ENCODE measurements around the gene ANO6.
A peak's percentile ranks its signal among the peaks of the same experiment; 100 is the strongest.

The ANO6 gene

DNA sequence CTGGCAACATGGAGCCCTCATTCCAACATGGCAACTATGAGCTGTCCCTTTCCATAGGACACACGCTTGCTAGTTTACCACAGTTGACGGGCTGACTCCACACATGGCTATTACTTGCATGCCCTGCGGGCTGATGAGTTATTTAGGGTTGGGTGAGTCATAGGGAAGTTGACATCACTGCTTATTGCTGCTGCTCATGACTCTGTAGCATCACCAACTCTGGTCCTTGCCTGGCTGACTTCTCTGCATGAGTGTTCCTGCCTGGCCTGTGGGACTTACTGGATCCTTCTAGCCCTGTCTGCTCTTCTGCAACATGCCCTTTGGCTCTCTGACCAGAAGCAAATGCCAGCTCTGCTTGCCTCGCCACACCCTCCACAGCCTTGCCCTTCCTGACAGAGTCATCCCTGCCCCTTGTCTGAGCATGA lies 199.5 kb downstream of the ANO6 start:
- DNase-seq = peak; percentile 63

GRCh38 chr12:45416126-45416525 lies 200.2 kb downstream of the ANO6 start:
- DNase-seq = no peak

- DNase-seq = no peak
These were observed 202.6 kb downstream of the ANO6 start for GRCh38 chr12:45418520-45418919.

GRCh38 chr12:45419317-45419814 lies 203.5 kb downstream of the ANO6 start:
- DNase-seq = no peak

DNA sequence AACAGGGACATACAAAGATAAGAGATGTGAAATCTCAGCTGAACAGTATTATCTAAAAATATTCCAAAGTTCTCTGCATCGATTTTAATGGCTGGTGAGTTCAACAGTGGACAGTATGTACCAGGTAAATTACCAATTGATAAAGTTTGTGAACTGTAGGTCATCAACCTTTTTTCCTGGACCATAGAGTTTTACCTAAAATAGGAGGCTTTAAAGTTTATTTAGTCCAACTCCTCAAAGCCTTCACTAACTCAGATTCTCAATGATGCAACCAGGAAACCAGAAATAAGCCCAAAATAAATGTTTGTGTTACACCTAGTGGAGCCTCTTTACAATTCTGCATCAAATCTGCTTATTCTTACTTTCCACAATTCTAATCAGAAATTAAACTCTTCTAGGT lies 205.8 kb downstream of the ANO6 start:
- no peak for DNase-seq

DNA sequence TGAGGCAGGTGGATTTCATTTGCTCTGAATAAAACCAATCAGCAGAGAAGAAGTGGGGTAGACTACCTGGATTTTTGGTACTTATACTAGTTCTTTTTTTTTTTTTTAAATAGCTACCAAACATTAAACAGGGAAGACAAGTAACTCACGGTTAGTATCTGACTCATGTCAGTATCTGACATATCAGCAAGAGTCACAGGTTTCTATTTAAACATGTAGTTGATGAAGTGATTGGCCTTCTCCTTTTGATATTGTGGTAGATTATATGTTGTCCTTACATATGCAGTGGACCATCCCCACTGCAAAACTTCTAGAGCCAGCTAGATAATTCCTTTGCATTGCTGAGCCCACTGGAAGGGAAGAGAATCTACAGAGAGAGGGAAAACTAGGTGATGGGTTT lies 208.0 kb downstream of the ANO6 start:
- no peak for DNase-seq

- no peak for DNase-seq
These were observed 209.5 kb downstream of the ANO6 start for GRCh38 chr12:45425426-45425825.

GRCh38 chr12:45426294-45426693 lies 210.4 kb downstream of the ANO6 start:
- DNase-seq = no peak

DNA sequence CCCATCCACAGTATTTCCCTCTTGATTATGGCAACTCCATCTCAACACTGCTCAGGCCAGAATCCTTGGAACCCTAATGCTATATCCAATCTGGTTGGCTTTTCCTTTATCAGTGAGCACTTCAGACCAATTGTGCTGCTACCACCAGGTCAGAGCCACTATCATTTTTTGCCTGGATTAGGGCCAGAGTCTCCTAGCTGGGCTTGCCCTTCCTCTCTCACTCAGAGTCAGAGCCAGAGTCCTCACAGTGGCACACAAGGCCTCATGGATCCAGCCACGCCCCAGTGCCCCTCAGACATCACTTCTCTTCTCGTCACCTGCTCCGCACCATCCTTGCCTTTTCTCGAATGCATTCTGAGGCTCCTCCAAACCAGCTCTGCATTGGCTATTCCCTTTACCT lies 211.1 kb downstream of the ANO6 start:
- no peak for DNase-seq

- DNase-seq = no peak
These were observed 213.9 kb downstream of the ANO6 start for GRCh38 chr12:45429831-45430230.

DNA sequence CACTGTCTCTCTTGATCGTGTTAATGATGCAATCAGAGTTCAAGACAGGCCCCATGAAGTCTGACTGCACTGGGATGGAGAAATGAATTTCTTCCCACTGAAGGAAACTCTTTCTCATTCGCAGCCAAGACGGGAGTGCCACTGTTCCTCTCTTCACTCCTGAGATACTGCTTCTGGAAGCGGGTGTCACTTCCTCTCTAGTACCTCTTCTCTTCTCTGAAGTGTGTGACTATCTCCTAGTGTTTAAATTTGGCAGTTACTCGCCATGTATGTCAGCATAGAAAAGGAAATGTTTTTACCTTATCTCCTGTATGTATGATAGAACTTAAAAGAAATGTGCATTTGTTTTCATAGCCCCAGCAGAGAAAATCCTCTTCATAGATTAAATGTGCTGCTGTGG lies 215.2 kb downstream of the ANO6 start:
- no peak for DNase-seq

DNA sequence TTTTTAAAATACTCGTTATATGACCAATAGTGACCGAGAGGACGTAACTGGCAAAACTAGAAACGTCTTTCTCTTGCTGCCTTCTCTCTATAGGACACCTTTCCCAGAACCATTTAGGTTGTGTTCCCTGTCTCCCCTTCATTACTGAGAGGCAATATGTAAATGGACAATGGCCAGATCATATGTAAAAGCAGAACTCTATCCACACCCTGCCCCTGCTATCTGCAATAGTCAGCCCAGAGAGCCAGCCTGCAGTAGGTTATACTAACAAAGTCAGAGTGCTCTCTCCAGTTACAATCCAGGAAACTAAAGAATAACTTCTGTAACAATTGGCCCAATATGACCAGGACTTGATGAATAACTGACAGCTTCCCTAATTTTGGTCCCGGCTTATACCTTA lies 216.8 kb downstream of the ANO6 start:
- no peak for DNase-seq

GRCh38 chr12:45433441-45433868 lies 217.6 kb downstream of the ANO6 start:
- no peak for DNase-seq

- no peak for DNase-seq
These were observed 218.2 kb downstream of the ANO6 start for GRCh38 chr12:45434094-45434493.

GRCh38 chr12:45435945-45436710 lies 220.2 kb downstream of the ANO6 start:
- DNase-seq = no peak

DNA sequence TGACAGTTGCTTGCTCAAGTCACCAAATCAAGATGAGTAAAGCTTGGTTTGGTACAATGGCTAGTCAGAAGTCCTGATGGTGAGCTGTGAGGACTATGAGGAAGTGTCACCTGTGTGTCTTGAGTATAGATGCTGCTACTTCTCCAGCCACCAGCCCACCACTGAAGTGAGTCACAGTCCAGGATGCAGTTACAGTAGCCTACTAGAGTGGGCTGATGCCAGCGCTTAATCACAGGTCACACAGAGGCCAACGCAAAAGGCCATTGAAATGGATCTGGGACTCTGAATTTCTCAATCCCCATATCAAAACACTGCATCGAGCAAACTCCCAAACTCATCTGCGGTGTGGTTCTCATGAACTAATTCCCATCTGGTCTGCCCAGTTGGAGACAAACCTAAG lies 223.1 kb downstream of the ANO6 start:
- no peak for DNase-seq

GRCh38 chr12:45446013-45446412 lies 230.1 kb downstream of the ANO6 start:
- DNase-seq = no peak

- no peak for DNase-seq
These were observed 242.3 kb downstream of the ANO6 start for GRCh38 chr12:45458238-45458637.

DNA sequence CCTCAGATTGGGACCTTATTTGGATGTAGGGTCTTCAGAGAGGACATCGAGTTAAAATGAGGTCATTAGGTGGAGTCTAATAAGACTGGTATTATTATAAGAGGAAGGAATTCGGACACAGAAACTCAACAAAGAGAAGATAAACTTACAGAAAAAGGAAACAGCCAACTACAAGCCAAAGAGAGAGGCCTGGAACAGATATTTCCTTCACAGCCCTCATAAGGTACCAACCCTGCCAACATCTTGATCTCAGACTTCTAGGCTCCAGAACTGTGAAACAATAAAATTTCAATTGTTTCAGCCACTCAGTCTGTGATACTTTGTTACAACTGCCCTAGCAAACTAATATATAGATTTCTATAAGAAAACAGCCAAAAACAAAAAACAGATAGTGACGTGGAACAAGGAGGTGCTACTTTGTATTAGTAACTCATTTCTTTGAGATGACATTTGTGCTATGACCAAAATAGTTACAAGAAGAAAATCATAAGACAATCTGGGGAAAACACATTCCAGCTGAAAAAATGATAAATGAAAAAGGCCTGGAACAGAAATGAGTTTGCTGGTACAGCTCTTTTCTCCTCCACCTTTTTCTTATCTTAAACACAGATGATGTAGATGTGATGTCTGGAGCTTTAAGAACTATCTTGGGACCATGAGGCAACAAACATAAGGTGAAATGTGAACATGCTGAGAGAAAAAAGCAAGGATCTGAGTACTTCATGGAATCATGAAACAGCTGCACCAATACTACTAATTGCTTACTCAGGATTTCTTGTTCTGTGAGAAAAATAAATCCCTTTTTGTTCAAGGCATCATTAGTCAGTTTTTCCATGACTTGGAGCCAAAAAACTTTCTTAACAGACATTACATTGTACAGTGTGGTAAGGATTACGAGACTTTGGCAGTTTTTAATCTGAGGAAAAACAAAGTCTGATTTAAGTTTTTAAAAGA lies 243.2 kb downstream of the ANO6 start:
- DNase-seq = no peak

DNA sequence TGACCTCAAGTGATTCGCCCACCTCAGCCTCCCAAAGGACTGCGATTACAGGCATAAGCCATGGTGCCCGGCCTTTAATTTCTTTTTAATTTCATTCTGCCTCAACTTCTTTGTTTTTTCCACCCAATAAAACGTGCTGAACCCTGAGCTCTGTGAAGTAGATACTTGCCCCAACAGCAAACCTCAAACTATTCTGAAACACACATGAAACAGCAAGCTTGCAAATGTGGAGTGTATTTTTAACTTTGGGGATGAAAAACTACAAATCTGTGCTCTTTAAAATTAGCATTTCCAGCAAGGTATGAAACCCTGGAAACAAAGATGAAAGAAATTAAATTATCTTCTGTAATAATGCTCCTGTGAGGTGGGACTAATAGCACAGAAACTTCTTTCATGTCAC lies 246.6 kb downstream of the ANO6 start:
- no peak for DNase-seq

- DNase-seq = no peak
These were observed 248.8 kb downstream of the ANO6 start for GRCh38 chr12:45464699-45465098.

- no peak for DNase-seq
These were observed 253.1 kb downstream of the ANO6 start for GRCh38 chr12:45468751-45469615.

- no peak for DNase-seq
These were observed 254.0 kb downstream of the ANO6 start for GRCh38 chr12:45469902-45470301.

All from stimulated activated CD4-positive, alpha-beta T cell treated with anti-CD3 and anti-CD28 coated beads, Interleukin-1b, Interleukin-23, amount 100 ng/mL, for 48 hours (primary cell).